EL (cell line): ENCODE measurements around the gene RIBC2.
"Not testable (repeated sequence)": the region's sequence is repeated elsewhere in the genome, so short reads cannot be mapped to it uniquely, and the experiment has no call there.

Experiments
- DNase-seq: peaks from one replicate; pipeline ENCODE4 v3.0.0-alpha.2; 2016

The RIBC2 gene

DNA sequence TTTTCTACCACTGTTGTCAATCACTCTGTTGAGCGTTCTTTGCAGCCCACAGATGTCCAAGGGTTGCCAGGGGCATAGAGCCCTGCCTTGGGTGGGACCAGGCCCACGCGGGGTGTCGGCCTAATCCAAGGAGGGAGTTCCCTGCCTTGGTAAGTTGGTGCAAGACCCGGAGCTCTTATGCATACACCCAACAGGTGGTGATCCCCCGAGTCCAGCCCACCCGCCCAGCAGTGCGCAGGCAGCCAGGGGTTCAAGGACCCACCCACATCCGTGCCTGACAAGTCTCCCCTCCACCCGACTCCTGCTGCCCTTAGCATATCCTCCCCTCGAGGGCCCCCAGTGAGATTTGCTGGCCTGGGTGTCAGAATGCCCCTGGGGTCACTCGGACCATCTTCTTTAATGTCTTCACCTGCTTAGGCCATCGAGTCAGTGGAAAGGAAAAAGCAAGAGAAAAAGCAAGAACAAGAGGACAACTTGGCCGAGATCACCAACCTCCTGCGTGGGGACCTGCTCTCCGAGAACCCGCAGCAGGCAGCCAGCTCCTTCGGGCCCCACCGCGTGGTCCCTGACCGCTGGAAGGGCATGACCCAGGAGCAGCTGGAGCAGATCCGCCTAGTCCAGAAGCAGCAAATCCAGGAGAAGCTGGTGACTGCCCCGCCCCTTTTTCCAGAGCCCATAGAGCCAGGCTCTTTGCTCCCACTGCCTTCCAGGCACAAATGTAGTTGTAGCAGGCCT, 12.2 kb downstream of the RIBC2 start:
- DNase-seq = no peak

DNA sequence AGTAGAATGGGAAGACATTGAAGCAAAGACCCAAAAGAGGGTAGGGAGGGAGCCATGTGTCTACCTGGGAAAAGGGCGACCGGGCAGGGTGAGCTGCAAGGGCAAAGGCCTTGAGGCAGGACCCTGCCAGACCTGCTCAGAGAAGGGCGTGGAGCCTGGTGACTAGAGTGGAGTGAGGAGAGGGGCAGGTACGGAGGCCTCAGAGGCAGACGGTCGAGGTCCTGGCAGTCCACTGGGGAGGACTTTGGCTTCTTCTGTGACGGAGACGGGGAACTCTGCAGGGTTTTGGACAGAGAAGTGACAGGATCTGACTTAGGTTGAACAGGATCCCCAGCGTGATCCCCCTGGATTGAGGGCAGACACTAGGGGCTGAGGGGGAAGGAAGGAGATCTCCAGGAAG, 12.9 kb downstream of the RIBC2 start:
- no peak for DNase-seq

DNA sequence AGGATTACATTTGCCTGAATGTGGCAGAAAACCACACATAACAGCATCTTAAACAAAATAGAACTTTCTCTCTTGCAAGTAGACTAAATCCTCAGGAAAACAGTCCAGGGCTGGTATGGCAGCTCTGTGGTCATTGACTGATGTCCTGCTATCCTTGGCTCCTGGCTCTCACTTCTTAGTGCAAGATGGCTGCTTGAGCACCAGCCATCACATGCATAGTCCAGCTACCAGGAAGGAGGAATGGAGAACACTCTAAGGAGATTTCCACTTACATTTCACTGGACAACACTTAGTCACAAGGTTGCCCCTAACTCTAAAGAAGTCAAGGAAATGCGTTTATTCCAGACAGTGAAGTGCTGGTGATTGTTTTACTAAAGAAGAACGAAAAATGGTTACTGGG, 13.6 kb downstream of the RIBC2 start:
- DNase-seq = no peak

DNA sequence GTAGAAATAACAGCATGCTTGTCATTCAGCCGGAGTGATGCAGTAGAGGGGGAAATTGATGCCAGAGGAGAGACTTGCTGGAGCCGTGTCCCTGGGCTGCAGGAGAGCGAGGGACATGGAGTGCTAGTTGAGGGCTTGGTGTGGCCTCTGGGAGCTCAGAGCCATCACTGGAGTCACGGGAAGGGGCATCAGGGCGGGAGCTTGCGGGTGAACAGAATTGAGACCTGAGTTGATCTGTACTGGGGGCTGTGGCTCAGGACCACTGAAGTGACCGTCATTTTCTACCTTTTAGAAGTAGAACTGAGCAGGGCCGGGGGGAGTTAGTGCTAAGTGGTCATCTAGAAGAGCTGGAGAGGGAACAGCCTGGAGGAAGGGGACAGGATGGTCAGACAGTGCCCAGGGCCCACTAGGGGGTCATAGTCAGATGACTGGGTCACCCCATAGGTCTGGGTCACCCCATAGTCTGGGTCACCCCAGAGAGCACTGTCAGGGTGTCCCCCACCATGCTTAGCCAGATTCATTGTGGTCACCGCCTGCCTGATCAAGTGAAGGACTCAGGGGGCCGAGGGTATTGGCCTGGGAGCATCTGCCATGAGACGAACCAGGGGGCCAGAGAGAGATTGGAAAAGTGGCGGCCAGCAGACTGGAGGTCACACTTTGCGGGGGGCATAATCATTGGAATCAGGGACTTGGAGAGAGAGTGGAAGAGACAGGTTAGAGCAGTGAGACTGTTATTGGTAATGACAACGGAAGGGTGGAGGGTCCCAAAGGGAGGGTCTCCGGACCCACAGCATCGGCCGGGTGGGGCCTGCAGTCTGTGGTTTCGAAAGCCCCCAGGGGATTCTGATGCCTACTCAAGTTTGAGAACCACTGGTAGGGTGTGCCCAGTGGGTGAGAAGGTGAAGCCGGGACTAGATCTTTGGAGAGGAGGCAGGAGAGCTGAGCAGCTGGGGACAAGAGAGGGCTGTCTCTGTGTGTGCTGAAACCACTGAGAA, 15.2 kb downstream of the RIBC2 start:
- DNase-seq = no peak

DNA sequence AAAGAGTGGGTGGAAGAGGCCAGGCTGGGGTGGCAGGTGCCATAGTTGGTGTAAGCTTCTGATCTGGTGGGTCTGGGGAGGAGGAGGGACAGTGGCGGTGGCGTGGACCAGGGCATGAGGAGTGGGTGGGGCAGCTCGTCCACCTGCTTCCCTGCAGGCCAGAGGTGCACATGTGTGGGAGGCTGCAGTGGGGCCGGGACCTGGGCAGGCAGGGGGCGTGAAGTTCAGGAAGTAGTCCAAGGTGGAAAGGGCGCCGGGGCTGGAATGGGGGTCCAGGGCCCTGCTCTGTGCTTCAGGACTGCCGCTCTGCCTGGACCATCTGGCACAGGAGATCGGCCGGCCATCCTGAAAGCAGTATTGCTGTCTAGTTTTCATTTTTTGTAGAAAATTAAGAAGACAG, 15.9 kb downstream of the RIBC2 start:
- no peak for DNase-seq

DNA sequence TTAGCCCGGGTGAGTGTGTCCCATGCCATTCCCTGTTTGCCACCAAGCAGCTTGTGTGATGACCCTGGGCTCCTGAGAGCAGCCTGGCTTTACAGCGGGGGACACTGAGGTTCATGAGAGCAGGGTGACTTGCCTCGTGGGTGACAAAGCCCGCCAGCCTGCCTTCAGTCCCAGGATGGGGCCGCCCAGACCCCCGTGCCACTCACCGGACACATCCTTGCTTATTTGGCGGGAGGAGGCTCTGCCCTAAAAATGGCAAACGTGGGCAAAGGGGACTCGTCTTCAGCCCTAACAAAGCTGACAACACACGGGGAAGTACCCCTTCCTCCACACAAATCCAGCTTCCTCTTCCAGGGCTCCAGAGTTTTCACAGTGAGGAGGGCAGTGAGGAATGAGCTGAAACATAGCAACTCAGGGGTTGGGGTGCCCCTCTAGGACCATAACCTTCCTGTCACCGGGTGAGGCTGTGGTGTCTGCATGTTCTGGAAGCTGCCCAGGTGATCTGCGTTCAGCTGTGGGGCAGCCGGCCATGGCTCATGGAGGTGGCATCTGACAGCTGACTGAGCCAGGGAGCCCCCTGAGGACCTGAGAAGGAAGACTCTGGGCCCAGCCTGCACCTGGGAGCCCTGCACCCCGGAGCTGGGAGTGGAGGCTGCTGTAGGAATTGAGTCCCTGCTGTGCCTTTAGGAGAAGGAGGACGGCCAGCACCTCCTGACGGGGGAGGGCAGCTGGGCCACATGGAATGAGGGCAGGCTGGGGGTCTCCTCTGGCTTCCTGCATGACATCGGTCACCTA, 16.7 kb downstream of the RIBC2 start:
- DNase-seq = no peak

DNA sequence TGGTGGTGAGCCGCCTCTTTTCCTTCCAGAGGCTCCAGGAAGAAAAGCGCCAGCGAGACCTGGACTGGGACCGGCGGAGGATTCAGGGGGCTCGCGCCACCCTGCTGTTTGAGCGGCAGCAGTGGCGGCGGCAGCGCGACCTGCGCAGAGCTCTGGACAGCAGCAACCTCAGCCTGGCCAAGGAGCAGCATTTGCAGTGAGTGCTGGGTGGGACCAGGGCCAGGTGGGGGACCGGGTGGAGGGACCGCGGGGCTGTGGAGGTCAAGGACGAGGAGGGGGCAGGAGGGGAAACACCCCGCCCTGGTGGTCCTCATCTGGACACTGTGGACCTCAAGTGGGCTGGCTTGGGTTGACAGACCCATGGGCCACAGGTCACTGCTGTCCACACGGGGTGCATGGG, 17.4 kb downstream of the RIBC2 start:
- DNase-seq = no peak

DNA sequence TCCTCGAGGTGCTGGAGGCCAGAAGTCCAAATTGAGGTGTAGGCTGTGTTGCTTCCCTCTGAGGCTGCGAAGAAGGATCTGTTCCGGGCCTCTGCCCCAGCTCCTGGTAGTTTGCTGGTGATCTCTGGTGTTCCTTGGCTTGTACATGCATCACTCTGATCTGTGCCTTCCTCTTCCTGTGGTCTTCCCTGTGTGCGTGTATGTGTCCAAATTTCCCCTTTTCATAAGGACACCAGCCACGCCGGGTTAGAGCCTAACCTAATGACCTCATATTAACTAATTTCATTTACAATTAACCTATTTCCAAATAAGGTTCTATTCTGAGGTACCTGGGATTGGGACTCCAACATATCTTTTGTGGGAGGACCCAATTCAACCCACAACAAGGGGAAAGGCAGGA, 21.5 kb downstream of the RIBC2 start:
- no peak for DNase-seq

DNA sequence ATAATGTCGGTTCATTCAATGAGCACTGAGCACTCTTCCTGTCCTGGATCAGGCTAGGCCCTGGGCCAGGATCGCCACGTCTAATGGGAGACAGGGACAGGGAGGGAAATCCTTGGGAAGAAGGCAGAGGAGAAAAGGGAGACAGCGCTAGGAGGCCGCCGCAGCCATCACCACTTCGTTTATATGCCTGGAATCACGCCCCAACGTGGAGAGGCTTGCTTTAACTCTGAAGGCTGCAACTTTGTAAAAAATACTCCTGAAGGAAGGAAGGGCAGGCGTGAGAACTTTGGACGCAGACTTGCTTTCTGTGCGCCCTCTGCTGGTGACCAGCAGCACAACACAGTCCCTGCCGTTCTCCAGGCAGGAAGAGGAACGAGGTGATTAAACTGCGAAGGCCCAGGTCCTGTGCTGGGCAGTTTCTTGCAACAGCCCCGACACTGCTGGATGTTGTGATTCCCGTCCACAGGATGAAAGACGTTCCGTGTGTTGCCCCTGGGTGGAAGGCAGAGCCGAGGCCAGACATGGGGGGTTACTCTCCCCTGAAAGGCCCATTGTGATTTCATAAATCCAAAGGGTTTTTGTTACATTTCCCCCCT, 22.1 kb downstream of the RIBC2 start:
- peak; percentile 86 for DNase-seq

DNA sequence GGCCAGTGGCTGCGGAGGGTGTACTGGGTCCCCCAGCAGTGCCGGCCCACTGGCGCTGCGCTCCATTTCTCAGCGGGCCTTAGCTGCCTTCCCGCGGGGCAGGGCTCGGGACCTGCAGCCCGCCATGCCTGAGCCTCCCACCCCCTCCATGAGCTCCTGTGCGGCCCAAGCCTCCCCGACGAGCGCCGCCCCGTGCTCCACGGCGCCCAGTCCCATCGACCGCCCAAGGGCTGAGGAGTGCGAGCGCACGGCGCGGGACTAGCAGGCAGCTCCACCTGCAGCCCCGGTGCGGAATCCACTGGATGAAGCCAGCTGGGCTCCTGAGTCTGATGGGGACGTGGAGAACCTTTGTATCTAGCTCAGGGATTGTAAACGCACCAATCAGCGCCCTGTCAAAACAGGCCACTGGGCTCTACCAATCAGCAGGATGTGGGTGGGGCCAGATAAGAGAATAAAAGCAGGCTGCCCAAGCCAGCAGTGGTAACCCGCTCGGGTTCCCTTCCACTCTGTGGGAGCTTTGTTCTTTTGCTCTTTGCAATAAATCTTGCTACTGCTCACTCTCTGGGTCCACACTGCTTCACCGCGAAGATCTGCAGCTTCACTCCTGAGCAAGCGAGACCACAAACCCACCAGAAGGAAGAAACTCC, 23.5 kb downstream of the RIBC2 start:
- DNase-seq = not testable (repeated sequence)

DNA sequence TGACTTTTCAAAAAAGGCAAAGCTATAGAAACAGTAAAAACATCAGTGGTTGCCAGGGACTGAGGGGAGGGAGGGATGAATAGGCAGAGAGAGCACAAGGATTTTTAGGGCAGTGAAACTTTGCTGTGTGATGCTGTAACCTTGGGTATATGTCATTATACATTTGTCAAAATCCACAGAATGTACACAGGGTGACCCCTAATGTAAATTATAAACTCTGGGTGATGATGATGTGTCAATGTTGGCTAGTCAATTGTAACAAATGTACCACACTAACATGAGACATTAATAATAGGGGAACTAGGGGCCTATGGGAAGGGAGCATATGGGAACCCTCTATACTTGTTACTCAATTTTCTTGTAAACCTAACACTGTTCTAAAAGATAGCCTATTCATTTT, 24.8 kb downstream of the RIBC2 start:
- DNase-seq = no peak

DNA sequence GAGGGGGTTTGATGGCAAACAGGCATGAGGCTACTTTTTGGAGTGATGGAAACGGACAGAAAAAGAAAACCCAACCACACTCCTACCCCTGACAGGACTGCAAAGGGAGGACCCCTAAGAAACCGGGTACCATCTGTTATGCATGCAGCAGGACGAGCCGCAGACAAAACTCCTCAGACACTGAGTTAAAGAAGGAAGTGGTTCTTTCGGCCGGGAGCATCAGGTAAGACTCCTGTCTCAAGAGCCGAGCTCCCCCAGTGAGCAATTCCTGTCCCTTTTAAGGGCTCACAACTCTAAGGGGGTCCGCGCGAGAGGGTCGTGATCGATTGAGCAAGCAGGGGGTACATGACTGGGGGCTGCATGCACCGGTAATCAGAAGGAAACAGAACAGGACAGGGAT, 27.2 kb downstream of the RIBC2 start:
- not testable (repeated sequence) for DNase-seq

DNA sequence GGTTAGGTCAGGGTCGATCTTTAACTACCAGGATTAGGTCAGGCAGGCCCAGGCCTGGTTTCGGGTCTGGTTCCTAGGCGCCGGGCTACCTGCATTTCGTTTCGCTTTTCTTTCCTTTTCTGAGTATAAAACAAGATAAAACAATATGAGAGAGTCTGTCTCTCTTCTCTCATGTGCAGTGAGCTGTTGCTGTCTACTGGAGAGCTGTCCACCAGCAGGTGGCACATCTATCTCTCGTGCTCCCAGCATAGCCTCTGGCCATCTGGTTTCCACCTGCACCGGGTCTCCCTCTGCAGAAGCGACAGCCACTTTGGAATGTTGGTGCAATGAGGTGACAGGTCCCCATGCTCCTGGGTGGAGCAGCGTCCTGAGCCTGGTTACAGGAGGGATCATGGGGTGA, 27.6 kb downstream of the RIBC2 start:
- DNase-seq = peak; percentile 62

DNA sequence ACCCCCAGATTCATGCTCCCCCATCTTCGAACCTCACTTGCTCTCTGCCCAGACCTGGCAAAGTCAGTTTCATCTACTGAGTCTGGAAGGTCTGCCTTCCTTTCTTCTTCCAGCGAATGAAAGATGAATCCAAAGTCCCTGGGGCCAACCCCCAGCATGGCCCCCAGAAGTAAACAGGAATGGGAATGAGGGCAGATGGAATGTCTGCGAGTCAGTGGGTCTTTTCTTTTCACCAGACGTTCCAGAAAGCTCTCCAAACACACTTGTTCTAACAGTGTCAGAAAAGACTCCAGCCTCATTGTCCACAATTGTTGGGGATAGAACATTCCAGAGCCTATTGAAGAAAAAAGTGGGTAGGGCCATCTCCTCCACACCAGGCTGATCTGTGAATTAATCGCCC, 28.6 kb downstream of the RIBC2 start:
- no peak for DNase-seq

DNA sequence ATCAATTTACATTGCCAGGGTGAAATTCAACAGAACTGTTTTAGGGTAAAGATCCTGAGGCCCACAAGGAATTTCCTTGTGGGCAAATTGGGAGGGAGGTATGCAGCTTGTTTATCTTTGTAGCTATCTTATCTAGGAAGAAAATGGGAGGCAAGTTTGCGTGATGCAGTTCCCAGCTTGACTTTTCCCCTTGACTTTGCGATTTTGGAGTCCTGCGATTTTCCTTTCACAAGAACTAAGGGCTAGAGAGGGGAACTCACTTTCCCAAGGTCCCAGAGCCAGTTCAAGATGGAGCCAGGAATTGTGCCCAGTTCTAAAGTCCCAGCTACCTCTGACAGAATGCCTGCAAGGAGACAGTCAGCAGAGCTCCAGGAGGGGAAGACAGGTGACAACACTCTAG, 30.7 kb downstream of the RIBC2 start:
- DNase-seq = no peak

DNA sequence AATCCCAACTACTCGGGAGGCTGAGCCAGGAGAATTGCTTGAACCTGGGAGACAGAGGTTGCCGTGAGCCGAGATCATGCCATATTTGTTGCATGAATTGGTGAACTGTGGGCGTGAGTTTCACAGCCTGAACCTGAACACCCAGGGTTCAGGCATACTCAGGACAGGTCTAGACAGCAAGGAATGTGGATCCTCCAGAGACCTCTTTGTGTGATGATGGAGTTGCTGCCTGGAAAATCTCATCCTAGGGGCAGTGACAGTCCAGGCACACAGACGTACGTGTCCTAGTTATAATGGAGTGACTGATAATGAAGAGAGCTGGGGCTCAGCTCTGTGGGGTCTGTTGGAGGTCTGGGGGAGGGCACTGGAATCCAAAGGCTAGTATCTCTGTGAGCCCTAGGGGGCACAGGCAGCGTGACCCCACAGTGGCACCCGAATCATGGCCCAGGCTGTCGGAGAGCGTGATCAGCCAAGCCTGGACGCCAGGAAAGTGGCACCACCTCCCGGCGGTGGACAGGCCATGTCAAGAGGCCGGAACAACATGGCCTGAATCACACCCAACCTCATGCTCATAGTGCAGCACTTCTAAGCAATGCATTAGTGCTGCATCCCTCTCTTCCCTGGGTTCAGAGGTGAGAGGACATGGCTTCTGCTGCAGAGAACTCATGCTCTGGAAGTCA, 31.7 kb downstream of the RIBC2 start:
- no peak for DNase-seq

DNA sequence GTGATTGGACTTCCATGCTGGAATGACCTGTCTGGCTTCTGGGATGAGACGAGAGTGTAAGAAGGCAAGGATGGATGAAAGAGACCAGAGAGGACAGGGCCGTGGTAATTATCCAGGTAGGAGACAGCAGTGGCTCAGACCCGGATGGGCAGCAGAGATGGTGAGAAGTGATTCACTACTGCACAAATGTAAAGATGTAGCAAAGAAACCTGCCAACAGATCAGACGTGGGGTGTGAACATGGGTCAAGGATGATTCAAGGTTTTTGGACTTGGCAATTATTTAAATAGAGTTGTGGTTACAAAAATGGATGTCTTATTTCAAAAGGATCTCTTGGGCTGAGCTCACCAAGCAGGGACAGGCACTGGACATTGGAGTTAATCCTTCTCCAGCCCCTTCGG, 32.7 kb downstream of the RIBC2 start:
- DNase-seq = no peak

DNA sequence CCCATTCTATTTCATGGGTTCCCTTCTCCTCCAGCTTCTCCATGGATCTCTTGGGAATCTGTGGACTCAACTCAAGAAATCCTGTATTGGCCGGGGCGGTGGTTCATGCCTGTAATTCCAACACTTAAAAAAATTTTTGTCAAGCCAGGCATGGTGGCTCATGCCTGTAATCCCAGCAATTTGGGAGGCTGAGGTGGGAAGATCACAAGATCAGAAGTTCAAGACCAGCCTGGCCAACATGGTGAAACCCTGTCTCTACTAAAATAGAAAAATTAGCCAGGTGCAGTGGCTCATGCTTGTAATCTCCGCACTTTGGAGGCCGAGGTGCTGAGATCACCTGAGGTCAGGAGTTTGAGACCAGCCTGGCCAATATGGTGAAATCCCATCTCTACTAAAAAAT, 34.1 kb downstream of the RIBC2 start:
- not testable (repeated sequence) for DNase-seq

DNA sequence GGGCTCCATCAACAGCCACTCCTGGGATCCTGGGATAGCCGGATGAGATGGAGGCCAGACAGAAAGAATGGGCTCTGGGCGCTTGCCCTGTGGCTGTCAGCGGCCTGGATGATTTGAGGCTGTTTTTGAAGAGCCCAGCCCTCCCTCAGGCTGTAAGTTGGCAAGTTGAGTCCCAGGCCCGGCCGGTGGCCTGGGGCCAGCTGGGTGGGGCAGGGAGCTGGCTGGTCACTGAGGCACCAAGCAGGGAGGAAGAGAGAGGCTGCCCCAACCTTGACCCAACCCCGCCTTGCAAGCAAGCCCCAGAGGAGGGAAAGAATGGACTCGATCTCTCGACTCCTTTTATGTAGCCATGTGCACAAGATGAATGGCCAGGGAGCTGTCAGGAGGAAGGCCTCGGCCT, 34.9 kb downstream of the RIBC2 start:
- DNase-seq = no peak

DNA sequence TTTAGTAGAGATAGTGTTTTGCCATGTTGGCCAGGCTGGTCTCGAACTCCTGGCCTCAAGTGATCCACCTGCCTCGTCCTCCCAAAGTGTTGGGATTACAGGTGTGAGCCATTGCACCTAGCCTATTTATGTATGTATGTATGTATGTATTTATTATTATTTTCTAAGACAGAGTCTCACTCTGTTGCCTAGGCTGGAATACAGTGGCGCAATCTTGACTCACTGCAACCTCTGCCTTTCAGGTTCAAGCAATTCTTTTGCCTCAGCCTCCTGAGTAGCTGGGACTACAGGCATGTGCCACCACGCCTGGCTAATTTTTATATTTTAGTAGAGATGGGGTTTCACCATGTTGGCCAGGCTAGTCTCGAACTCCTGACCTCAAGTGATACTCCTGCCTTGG, 35.9 kb downstream of the RIBC2 start:
- DNase-seq = not testable (repeated sequence)

DNA sequence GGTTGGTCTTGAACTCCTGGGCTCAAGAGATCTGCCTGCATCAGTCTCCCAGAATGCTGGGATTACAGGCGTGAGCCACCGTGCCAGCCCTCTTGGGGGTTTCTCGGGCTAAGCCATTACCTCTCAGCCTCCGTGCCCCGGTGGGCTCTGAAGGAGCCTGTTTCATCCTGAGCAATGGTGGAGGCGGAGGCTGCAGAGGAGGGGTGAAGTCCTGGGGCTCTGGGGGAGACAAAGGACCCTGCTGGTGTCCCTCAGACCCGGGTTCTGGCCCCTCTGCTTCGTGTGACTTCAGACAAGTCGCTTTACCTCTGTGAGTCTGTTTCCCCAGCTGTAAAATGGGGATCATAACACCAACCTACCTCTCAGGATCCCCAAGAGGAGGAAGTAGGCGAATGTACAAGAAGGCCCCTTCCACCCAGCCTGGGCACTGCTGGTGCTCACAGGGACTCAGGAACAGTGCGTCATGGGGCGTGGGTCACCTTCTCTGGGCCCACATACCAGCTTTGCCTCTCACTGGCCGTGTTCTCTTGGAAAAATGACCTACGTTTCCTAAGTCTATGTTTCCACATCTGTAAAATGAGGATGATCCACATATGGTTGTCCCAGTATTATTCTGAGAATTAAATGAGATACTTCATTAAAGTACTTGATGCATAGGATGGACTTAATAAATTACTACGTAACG, 36.8 kb downstream of the RIBC2 start:
- DNase-seq = no peak
